Stomach (tissue), 9 donors: Measurements from ENCODE around the gene OGA. TPM values are rescaled to one million over a fixed set of nuclear protein-coding genes. Genes with fewer than 3 reads are reported as not detected.

Experiments used
- DNase-seq, 2 donors: peaks; one replicate each; pipeline versions ENCODE4 v3.0.0 to v3.0.0-alpha.2; 2013 to 2019
- H3K27ac ChIP-seq, 5 donors: fragments of 200-600 bp in 4 of 5; sonication (generic) in 4 of 5; one replicate each; pipeline ENCODE4 v1.5.1; 2013 to 2019; ENCODE audit warnings: mild to moderate bottlenecking in 1 of 5, moderate library complexity in 1 of 5
- H3K27me3 ChIP-seq, 3 donors: fragments of 200-600 bp; sonication (generic); one replicate each; pipeline ENCODE4 v1.5.1; 2017 to 2019; ENCODE audit warnings: mixed run types in 1 of 3
- H3K36me3 ChIP-seq, 4 donors: fragments of 200-600 bp; sonication (generic); 1 replicate in 3 of 4; 2 replicates in 1 of 4; pipeline ENCODE4 v1.5.1; 2016 to 2019
- H3K4me1 ChIP-seq, 4 donors: fragments of 200-600 bp; sonication (generic); one replicate each; pipeline ENCODE4 v1.5.1; 2016 to 2019
- H3K4me3 ChIP-seq, 4 donors: fragments of 200-600 bp; sonication (generic) in 3 of 4; one replicate each; pipeline ENCODE4 v1.5.1; 2016 to 2019; ENCODE audit warnings: mild to moderate bottlenecking in 1 of 4
- H3K9me3 ChIP-seq, 4 donors: fragments of 200-600 bp; sonication (generic); one replicate each; pipeline ENCODE4 v1.5.1; 2016 to 2019
- CTCF ChIP-seq, 7 experiments: fragments of 450-650 bp in 4 of 7; fragments of 200-600 bp in 3 of 7; sonication (generic) in 3 of 7; IDR thresholded peaks; one replicate each; pipeline ENCODE4 v1.5.1; 2016 to 2019; ENCODE audit warnings: antibody characterized with exemption in 7 of 7, control low read depth in 2 of 7, mild to moderate bottlenecking in 1 of 7
- EP300 ChIP-seq: sonication (generic); formaldehyde crosslinking; IDR thresholded peaks from one replicate; pipeline ENCODE4 v1.6.1; 2017; ENCODE audit warnings: antibody characterized with exemption
- POLR2A ChIP-seq, 4 donors: fragments of 450-650 bp; IDR thresholded peaks; one replicate each; pipeline ENCODE4 v1.6.1; 2016; ENCODE audit warnings: antibody characterized with exemption in 4 of 4, control low read depth in 2 of 4, mild to moderate bottlenecking in 1 of 4, moderate library complexity in 1 of 4
- POLR2AphosphoS5 ChIP-seq, 3 donors: sonication (generic); formaldehyde crosslinking; IDR thresholded peaks; one replicate each; pipeline ENCODE4 v1.6.1; 2016; ENCODE audit warnings: antibody characterized with exemption in 3 of 3
- WGBS, 5 donors: extraction: QIAGEN DNeasy Blood & Tissue Kit in 3 of 5; methylation state at CpG; one replicate each; pipeline versions ENCODE4 v1.1.5 to v1.1.7; 2013 to 2018; 5-methylcytosine and 5-hydroxymethylcytosine counted together
- intact Hi-C: fragments of 100-400 bp; cut with DNase I; formaldehyde crosslinking; loops from one replicate; pipeline ENCODE4 v1.15.1; 2023; ENCODE audit warnings: low total_unique reads
- polyA plus RNA-seq, 3 donors: library from polyadenylated mRNA; stranded (reverse); fragments of 200-250 nt; gene quantifications; one replicate each; pipeline ENCODE4 v1.2.3, GENCODE V29; 2013
- total RNA-seq, 5 donors: library from RNA; depleted of rRNA; stranded (reverse); fragments of >200 nt; gene quantifications; one replicate each; pipeline versions ENCODE4 v1.1.0 to v1.2.3, GENCODE V29; 2014 to 2016
- donor health status: healthy with polysubstance abuse.
- donor health status: Bipolar disorder and iron deficiency.
- donor health status: healthy.

OGA gene
- total and polyA plus RNA-seq, 8 donors, result 18.9 to 312 (median 131) TPM

- no peaks in the 10 kb centered on the region for H3K27me3 ChIP-seq
- peak; percentile 60 to 72 for DNase-seq
- peaks cover 0 to under 1% (median 0%) of the 10 kb centered on the region in 4 donors for H3K36me3 ChIP-seq
- peak overlapping the region; percentile 33 to 51 (median 42) for H3K4me3 ChIP-seq
- H3K9me3 ChIP-seq, result no peaks in the 10 kb centered on the region
- 12 to 25% (median 15%) methylated on average over 20 to 36 of the region's 36 CpGs for WGBS, 5 donors
- H3K27ac ChIP-seq, result no peak overlapping the region
- intact Hi-C loops, result loop anchor here (10.0 kb wide), 1 partner anchor 175 kb away; no protein-coding TSS in a partner anchor
- H3K4me1 ChIP-seq, result peaks cover 24 to 55% (median 31%) of the 10 kb centered on the region in 4 donors
- TF ChIP-seq CTCF (IDR thresholded peaks at IDR 0.05), result no peak
- TF ChIP-seq POLR2A (IDR thresholded peaks at IDR 0.05), result no peak
- TF ChIP-seq EP300, result no peak
- TF ChIP-seq POLR2AphosphoS5 (IDR thresholded peaks at IDR 0.05), result no peak
These were observed 21.3 kb upstream of the OGA start for GRCh38 chr10:101839416-101840063.

- DNase-seq, result no peak
- TF ChIP-seq POLR2AphosphoS5 (IDR thresholded peaks at IDR 0.05) (no peak), CTCF (IDR thresholded peaks at IDR 0.05) (no peak), POLR2A (IDR thresholded peaks at IDR 0.05) (no peak), EP300 (no peak)
- H3K27ac ChIP-seq, result no peak overlapping the region
- 86 to 100% (median 100%) methylated on average over 1 of the region's 1 CpG for WGBS, 5 donors
- intact Hi-C loops, result loop anchor here (10.0 kb wide), 1 partner anchor 176 kb away; no protein-coding TSS in a partner anchor
- H3K4me1 ChIP-seq, result peaks cover 24 to 49% (median 29%) of the 10 kb centered on the region in 4 donors
- no peaks in the 10 kb centered on the region for H3K36me3 ChIP-seq
- no peaks in the 10 kb centered on the region for H3K27me3 ChIP-seq
- no peaks in the 10 kb centered on the region for H3K9me3 ChIP-seq
- no peak overlapping the region for H3K4me3 ChIP-seq
These were observed 20.8 kb upstream of the OGA start for GRCh38 chr10:101839002-101839401.

- DNase-seq, result no peak
- H3K4me1 ChIP-seq, result peaks cover 20 to 44% (median 26%) of the 10 kb centered on the region in 4 donors
- no peak overlapping the region for H3K27ac ChIP-seq
- H3K9me3 ChIP-seq, result no peaks in the 10 kb centered on the region
- intact Hi-C loops, result loop anchor here (10.0 kb wide), 1 partner anchor 176 kb away; no protein-coding TSS in a partner anchor
- no peak overlapping the region for H3K4me3 ChIP-seq
- no peaks in the 10 kb centered on the region for H3K27me3 ChIP-seq
- WGBS, 5 donors, result 81 to 90% (median 82%) methylated on average over 6 of the region's 6 CpGs
- TF ChIP-seq EP300, result no peak
- no peak for TF ChIP-seq POLR2A (IDR thresholded peaks at IDR 0.05)
- no peak for TF ChIP-seq POLR2AphosphoS5 (IDR thresholded peaks at IDR 0.05)
- TF ChIP-seq CTCF (IDR thresholded peaks at IDR 0.05), result no peak
- no peaks in the 10 kb centered on the region for H3K36me3 ChIP-seq
These were observed 20.2 kb upstream of the OGA start for GRCh38 chr10:101838416-101838970.

- peak in 1 of 2 donors; percentile 17 for DNase-seq
- peaks cover 19 to 42% (median 24%) of the 10 kb centered on the region in 4 donors for H3K4me1 ChIP-seq
- TF ChIP-seq POLR2AphosphoS5 (IDR thresholded peaks at IDR 0.05) (no peak), CTCF (IDR thresholded peaks at IDR 0.05) (no peak), EP300 (no peak), POLR2A (IDR thresholded peaks at IDR 0.05) (no peak)
- WGBS, 5 donors, result 79 to 88% (median 81%) methylated on average over 2 of the region's 2 CpGs
- no peak overlapping the region for H3K4me3 ChIP-seq
- H3K9me3 ChIP-seq, result no peaks in the 10 kb centered on the region
- no peaks in the 10 kb centered on the region for H3K36me3 ChIP-seq
- H3K27ac ChIP-seq, result no peak overlapping the region
- intact Hi-C loops, result loop anchor here (10.0 kb wide), 1 partner anchor 177 kb away; no protein-coding TSS in a partner anchor
- H3K27me3 ChIP-seq, result no peaks in the 10 kb centered on the region
These were observed 19.5 kb upstream of the OGA start for GRCh38 chr10:101837748-101838147.
